ENCODE measurements around the gene SMC1B. TPM values are rescaled to one million over a fixed set of nuclear protein-coding genes. Genes with fewer than 3 reads are reported as not detected.

SMC1B gene
- total RNA-seq, 1 experiment from 2014 or later = 0.10 TPM

GRCh38 chr22:45425101-45425500 is 11.7 kb upstream of the SMC1B start:
- no peak for ATAC-seq
- DNase-seq (ENCODE audit: low read depth, low spot score) = no peak
- intact Hi-C loops (cut with micrococcal nuclease; ENCODE audit: unreplicated experiment) = no loop called here
- TF ChIP-seq REST (IDR thresholded peaks at IDR 0.05; ENCODE audit: insufficient read depth in 1 of 2, low read depth in 2 of 2, low read length in 1 of 2) (no peak), POLR2AphosphoS5 (IDR thresholded peaks at IDR 0.05; ENCODE audit: low read depth, low read length) (no peak), SIN3A (IDR thresholded peaks at IDR 0.05; ENCODE audit: borderline replicate concordance, insufficient read depth, low read depth, low read length) (no peak), TCF7L2 (IDR thresholded peaks at IDR 0.05; ENCODE audit: low read depth, low read length) (no peak)
- TF ChIP-seq, protein P1, sequence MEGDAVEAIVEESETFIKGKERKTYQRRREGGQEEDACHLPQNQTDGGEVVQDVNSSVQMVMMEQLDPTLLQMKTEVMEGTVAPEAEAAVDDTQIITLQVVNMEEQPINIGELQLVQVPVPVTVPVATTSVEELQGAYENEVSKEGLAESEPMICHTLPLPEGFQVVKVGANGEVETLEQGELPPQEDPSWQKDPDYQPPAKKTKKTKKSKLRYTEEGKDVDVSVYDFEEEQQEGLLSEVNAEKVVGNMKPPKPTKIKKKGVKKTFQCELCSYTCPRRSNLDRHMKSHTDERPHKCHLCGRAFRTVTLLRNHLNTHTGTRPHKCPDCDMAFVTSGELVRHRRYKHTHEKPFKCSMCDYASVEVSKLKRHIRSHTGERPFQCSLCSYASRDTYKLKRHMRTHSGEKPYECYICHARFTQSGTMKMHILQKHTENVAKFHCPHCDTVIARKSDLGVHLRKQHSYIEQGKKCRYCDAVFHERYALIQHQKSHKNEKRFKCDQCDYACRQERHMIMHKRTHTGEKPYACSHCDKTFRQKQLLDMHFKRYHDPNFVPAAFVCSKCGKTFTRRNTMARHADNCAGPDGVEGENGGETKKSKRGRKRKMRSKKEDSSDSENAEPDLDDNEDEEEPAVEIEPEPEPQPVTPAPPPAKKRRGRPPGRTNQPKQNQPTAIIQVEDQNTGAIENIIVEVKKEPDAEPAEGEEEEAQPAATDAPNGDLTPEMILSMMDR (IDR thresholded peaks at IDR 0.05) = no peak
- no peak overlapping the region for H3K27ac ChIP-seq (ENCODE audit: low read length)
- POLR2A ChIA-PET = no interaction called here
- H3K9me3 ChIP-seq (ENCODE audit: control insufficient read depth, insufficient read depth, low read depth, low read length) = no peaks in the 10 kb centered on the region
- H3K4me1 ChIP-seq (ENCODE audit: control insufficient read depth, insufficient read depth, low read length) = no peaks in the 10 kb centered on the region
- no peaks in the 10 kb centered on the region for H3K27me3 ChIP-seq (ENCODE audit: control insufficient read depth, insufficient read depth, low read length)
- no TSS peak for BruUV-seq (replicated peaks)
- CTCF ChIA-PET = no interaction called here
- no peaks in the 10 kb centered on the region for H3K36me3 ChIP-seq (ENCODE audit: control insufficient read depth, insufficient read depth, low read length)
- in situ Hi-C loops (cut with HindIII; ENCODE audit: low pct_unique_long_range_greater_than_20kb, low sequenced_read_pairs) = no loop called here
- no peak overlapping the region for H3K4me3 ChIP-seq (ENCODE audit: low read depth in 2 of 2, low read length in 2 of 2)

GRCh38 chr22:45424241-45424731 is 10.9 kb upstream of the SMC1B start:
- intact Hi-C loops (cut with micrococcal nuclease; ENCODE audit: unreplicated experiment) (no loop called here), in situ Hi-C loops (cut with HindIII; ENCODE audit: low pct_unique_long_range_greater_than_20kb, low sequenced_read_pairs) (no loop called here)
- Histone ChIP-seq H3K27me3 (ENCODE audit: control insufficient read depth, insufficient read depth, low read length) (no peaks in the 10 kb centered on the region), H3K27ac (ENCODE audit: low read length) (no peak overlapping the region), H3K4me3 (ENCODE audit: low read depth in 2 of 2, low read length in 2 of 2) (no peak overlapping the region), H3K4me1 (ENCODE audit: control insufficient read depth, insufficient read depth, low read length) (no peaks in the 10 kb centered on the region), H3K9me3 (ENCODE audit: control insufficient read depth, insufficient read depth, low read depth, low read length) (no peaks in the 10 kb centered on the region), H3K36me3 (ENCODE audit: control insufficient read depth, insufficient read depth, low read length) (no peaks in the 10 kb centered on the region)
- ChIA-PET POLR2A (no interaction called here), CTCF (no interaction called here)
- BruUV-seq (replicated peaks) = no TSS peak
- TF ChIP-seq, protein P1 (IDR thresholded peaks at IDR 0.05) = no peak
- no peak for TF ChIP-seq REST (IDR thresholded peaks at IDR 0.05; ENCODE audit: insufficient read depth in 1 of 2, low read depth in 2 of 2, low read length in 1 of 2)
- TF ChIP-seq TCF7L2 (IDR thresholded peaks at IDR 0.05; ENCODE audit: low read depth, low read length) = no peak
- TF ChIP-seq POLR2AphosphoS5 (IDR thresholded peaks at IDR 0.05; ENCODE audit: low read depth, low read length) = no peak
- no peak for TF ChIP-seq SIN3A (IDR thresholded peaks at IDR 0.05; ENCODE audit: borderline replicate concordance, insufficient read depth, low read depth, low read length)
- DNase-seq (ENCODE audit: low read depth, low spot score) (no peak), ATAC-seq (no peak)
